ENCODE results near the gene CCDC181. TPM values are rescaled to one million over a fixed set of nuclear protein-coding genes. Genes with fewer than 3 reads are reported as not detected.
A peak's percentile ranks its signal among the peaks of the same experiment; 100 is the strongest.

CCDC181 gene
- total RNA-seq, 1 donor: 0.36 TPM

DNA sequence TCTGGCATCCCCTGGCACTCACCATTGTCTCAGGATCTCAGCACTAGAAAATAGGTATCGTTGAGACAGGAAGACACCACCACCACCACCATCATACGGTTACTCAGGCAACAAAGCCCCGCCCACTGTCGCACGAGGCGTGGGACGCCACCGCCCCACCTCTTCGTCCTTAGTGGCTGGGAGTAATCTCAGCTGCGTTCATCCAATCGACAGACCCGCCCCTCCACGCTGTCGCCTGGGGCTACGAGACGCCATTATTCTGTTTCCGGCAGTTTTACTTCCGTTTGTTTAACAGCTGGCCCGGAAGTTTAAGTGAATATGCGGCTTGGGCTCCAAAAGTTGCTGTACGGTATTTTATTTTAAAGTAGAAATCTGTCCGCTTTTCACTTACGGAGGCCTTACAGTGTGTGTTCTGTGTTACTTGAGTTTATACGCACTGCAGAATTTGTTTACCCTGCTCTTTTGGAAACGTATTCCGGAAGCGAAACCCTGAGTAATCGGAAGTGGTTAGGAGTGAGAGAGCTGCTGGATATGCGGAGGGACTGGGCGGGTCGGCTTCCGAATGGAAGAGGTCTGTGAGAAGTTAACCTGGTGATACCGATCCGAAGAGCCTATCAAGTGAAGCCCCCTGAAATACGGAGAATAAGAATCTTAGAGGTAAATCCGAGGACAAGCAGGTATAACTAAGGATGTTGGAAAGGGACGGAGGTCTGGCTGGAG lies 59.4 kb downstream of the CCDC181 start, which contains the start of the genes BLZF1 and NME7:
TSS of gene BLZF1 (plus strand) at position 510 of the 720 bp plus-strand sequence. CDS start 1,328 bp downstream, outside the sequence.
TSS of gene NME7 (minus strand) at position 112 of the 720 bp plus-strand sequence. CDS start at position 25, 87 bp downstream.
- Histone ChIP-seq H3K4me1 (ENCODE audit: insufficient read depth, low read length) (peaks cover 19% of the 10 kb centered on the region), H3K4me2 (ENCODE audit: insufficient read depth, low read length) (peak within 1 kb of the TSS; percentile 83), H3K36me3 (ENCODE audit: insufficient read depth, low read length) (peaks cover 19% of the 10 kb centered on the region), H4K20me1 (ENCODE audit: insufficient read depth, low read length) (no peaks in the 10 kb centered on the region), H2AFZ (ENCODE audit: low read length) (peak within 1 kb of the TSS; percentile 93), H3K9me3 (ENCODE audit: low read depth, low read length) (no peaks in the 10 kb centered on the region), H3K27me3 (ENCODE audit: insufficient read depth, low read length) (no peaks in the 10 kb centered on the region), H3K27ac (ENCODE audit: low read depth, low read length) (peak within 1 kb of the TSS; percentile 99), H3K4me3 (ENCODE audit: insufficient read depth, low read length) (peak within 1 kb of the TSS; percentile 76), H3K79me2 (ENCODE audit: insufficient read depth, low read length) (peaks cover 68% of the 10 kb centered on the region)
- DNase-seq (ENCODE audit: insufficient read length, low spot score, missing footprints): peak; percentile 61
- no peak for TF ChIP-seq CTCF (IDR thresholded peaks at IDR 0.05; ENCODE audit: extremely low read depth, low read depth, low read length)

DNA sequence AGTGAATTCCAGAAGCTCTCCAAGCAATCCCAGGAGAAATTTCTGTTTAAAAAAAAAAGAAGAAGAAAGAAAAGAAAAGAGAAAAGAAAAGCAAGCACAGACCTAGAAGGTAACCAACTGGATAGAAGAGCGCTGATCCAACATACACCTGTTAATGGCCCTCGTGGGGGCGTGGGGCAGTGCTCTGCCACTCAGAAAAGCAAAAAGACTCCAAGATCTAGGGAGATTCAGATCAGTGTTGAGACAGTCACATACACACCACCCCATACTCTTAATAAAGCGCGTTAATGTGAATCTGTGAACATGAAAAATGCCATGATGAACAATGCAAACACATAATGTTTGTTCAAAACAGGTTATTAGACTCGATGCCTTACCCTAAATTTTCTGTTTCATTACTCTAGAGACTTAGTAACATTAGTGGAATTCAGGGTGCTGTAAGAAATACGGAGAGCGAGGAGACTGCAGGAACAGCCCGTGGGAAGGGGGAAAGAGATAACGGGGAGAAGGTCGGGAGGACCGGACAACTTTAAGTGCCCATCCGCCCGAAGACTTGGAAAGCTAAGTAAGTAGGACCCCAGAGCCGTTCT lies 60.1 kb downstream of the CCDC181 start:
- Histone ChIP-seq H3K27me3 (ENCODE audit: insufficient read depth, low read length) (no peaks in the 10 kb centered on the region), H2AFZ (ENCODE audit: low read length) (peak overlapping the region; percentile 88), H3K27ac (ENCODE audit: low read depth, low read length) (peak overlapping the region; percentile 99), H3K79me2 (ENCODE audit: insufficient read depth, low read length) (peaks cover 71% of the 10 kb centered on the region), H3K4me3 (ENCODE audit: insufficient read depth, low read length) (peak overlapping the region; percentile 76), H3K36me3 (ENCODE audit: insufficient read depth, low read length) (peaks cover 19% of the 10 kb centered on the region), H3K4me1 (ENCODE audit: insufficient read depth, low read length) (peaks cover 22% of the 10 kb centered on the region), H3K9me3 (ENCODE audit: low read depth, low read length) (no peaks in the 10 kb centered on the region), H4K20me1 (ENCODE audit: insufficient read depth, low read length) (no peaks in the 10 kb centered on the region), H3K4me2 (ENCODE audit: insufficient read depth, low read length) (peak overlapping the region; percentile 83)
- DNase-seq (ENCODE audit: insufficient read length, low spot score, missing footprints): no peak
- TF ChIP-seq CTCF (IDR thresholded peaks at IDR 0.05; ENCODE audit: extremely low read depth, low read depth, low read length): no peak

DNA sequence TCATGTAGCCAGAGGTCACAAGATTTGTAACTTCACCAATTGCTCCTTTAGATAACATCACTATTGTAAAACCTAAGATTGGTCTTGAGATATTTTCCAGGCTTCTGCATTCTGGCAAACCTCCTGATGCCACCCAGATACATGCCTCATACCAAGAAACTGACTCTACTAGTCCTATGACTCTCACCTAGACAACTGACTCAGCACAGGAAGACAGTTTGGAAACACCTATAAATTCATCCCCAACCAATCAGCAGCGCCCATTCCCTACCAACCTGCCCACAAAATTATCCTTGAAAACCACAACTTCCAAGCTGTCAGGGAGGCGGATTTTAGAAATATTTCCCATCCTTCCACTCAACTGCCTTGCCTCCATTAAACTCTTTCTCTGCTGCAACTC lies 62.3 kb downstream of the CCDC181 start:
- H3K4me3 ChIP-seq (ENCODE audit: insufficient read depth, low read length): no peak overlapping the region
- no peak for DNase-seq (ENCODE audit: insufficient read length, low spot score, missing footprints)
- no peaks in the 10 kb centered on the region for H3K27me3 ChIP-seq (ENCODE audit: insufficient read depth, low read length)
- TF ChIP-seq CTCF (IDR thresholded peaks at IDR 0.05; ENCODE audit: extremely low read depth, low read depth, low read length): no peak
- H3K27ac ChIP-seq (ENCODE audit: low read depth, low read length): no peak overlapping the region
- H4K20me1 ChIP-seq (ENCODE audit: insufficient read depth, low read length): no peaks in the 10 kb centered on the region
- H2AFZ ChIP-seq (ENCODE audit: low read length): no peak overlapping the region
- H3K4me1 ChIP-seq (ENCODE audit: insufficient read depth, low read length): peaks cover 22% of the 10 kb centered on the region
- H3K4me2 ChIP-seq (ENCODE audit: insufficient read depth, low read length): no peak overlapping the region
- peaks cover 62% of the 10 kb centered on the region for H3K79me2 ChIP-seq (ENCODE audit: insufficient read depth, low read length)
- H3K36me3 ChIP-seq (ENCODE audit: insufficient read depth, low read length): peaks cover 4% of the 10 kb centered on the region
- H3K9me3 ChIP-seq (ENCODE audit: low read depth, low read length): no peaks in the 10 kb centered on the region
